HG02943 (cell line): ENCODE data around the gene DAPK1.

Experiments used
- ATAC-seq: cut with Tn5 transposase; IDR thresholded peaks from one replicate; pipeline ENCODE4 v1.9.1; 2021; ENCODE audit warnings: mild to moderate bottlenecking, low read depth, moderate library complexity; ENCODE audit not compliant: unreplicated experiment

Gene DAPK1

DNA sequence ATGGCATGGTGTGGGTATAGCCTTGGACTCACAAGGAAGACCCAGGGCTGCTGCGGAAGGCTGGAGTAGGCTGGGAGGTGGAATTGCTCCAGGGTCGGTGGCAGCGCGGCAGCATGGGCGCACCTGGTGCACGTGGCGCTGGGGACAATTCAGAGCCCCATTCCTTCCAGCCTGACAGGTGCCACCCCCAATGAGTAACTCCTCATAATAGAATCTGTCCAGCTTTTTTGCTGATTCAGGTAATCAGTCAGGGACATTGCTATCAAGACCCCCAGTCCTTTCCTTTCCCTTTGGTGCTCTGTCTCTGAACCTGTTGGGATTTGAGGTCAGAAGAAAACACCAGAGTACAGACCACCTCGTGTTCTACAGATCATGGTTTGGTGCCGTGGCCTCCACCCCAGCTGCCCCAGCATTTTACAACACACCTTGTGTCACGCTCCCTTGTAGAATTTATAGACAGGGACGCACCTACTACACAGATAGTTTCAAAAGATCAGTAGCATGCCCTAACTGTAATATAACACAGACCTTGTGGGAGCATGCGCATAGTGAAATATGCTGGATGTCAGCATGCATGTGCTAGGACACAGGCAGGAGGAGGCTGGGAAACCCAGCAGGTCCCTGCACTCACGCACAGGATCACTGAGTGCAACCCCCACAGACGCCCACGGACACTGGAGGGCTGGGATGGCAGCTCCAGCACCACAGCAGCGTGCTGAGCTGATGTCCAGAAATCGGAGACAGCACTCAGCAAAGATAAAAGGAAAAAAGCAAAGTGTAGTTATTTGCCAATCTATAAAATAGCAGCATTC lies 180.3 kb downstream of the DAPK1 start:
- ATAC-seq = no peak

- no peak for ATAC-seq
These were observed 181.1 kb downstream of the DAPK1 start for GRCh38 chr9:87678650-87679355.

DNA sequence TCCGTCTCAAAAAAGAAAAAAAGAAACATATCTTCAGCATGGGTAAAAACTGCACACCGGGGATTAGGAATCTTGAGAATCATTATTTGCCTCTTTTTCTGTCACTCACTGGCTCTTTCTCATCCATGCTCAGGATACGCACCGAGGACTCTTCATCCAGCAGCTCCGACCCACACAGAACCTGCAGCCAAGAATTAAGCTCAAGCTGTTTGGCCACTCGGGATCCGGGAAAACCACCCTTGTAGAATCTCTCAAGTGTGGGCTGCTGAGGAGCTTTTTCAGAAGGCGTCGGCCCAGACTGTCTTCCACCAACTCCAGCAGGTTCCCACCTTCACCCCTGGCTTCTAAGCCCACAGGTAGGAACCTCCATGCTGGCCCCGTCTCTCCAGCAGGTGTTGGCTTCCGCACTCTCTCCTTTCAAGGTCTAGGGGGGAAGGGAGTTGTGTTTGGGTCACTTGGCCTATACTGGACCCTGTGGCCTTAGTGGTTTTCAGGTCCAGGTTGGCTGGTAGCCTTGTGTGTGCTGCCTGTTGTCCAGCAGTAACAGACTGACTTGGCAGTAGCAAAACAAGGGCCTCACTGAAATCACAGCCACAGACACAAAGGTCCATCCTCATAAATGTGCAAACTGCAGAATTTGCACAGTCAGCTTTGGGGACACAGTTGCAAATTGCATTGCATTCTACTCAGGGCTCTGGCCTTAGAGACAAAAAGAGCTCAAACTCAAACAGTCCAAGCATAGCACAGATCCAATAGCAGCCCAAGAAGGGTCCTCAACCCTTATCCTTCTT lies 183.8 kb downstream of the DAPK1 start:
- ATAC-seq = no peak

DNA sequence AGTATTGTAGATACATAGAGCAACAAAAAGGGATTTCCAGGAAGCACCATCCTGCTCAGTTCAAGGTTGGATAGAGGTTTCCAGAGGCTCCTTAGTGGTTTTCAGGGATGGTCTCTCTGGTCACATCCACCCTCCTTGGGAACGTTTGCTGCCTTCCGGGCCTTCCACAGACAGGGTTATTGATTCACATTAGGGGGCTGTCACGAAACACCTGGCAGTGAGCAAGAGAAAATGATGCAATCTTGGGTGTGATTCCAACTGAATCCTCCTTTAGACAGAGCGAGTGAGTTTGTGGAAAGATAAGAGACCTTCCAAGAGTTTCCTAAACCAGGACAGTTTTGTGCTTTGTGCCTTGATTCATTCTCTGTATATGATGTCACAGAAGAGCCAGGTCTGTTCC lies 184.4 kb downstream of the DAPK1 start:
- no peak for ATAC-seq

DNA sequence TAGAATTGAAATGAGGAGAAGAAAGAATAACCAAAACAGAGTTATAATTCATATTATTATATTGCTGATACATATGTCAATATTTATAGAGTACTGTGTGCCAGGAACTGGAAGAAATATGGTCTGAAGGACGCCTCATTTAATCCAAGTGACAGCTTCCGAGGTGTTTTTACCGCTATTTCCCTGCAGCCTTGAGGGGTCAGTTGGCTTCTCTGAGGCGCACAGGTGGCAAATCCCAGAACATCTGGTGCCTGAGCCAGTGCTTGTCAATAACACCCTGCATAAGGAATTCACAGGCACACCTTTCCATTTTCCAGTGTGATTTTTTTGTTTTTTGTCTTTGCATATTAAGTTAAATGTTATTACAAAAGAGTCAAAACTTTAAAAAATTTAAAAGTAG lies 185.0 kb downstream of the DAPK1 start:
- ATAC-seq = no peak

GRCh38 chr9:87683751-87684626 lies 186.3 kb downstream of the DAPK1 start:
- no peak for ATAC-seq

- ATAC-seq = no peak
These were observed 187.1 kb downstream of the DAPK1 start for GRCh38 chr9:87684627-87685219.

GRCh38 chr9:87685441-87685840 lies 187.8 kb downstream of the DAPK1 start:
- no peak for ATAC-seq

DNA sequence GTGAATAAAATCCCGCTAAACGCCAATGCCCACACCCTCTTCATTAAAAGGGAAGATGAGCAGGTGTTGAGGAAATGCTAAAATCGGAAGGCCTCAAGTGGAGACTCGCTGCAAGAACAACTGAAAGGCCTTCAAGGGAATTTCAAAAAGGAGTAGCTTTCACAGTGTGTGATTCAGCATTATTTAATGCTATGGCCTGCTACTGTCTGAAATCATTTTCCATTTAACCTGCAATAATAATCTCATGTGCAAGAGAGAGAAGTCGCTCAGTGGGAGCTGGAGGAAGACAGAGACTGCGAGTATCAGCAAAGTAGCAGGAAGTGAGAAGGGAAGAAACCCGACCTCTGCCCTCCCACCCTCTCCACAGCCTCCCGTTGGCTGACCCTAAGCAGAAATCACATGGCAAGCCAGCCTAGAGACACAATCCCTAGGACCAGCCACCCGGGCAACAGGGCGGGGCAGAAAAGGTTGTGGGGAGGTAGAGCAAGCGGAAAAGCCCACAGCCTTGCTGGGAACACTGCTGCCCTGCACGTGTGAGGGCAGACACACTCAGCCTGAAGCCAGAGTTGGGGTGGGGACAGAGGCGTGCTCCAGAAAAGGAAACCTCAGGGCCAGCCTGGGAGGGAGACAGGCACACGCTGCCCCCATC lies 188.3 kb downstream of the DAPK1 start:
- ATAC-seq = no peak

- no peak for ATAC-seq
These were observed 188.9 kb downstream of the DAPK1 start for GRCh38 chr9:87686520-87687090.

DNA sequence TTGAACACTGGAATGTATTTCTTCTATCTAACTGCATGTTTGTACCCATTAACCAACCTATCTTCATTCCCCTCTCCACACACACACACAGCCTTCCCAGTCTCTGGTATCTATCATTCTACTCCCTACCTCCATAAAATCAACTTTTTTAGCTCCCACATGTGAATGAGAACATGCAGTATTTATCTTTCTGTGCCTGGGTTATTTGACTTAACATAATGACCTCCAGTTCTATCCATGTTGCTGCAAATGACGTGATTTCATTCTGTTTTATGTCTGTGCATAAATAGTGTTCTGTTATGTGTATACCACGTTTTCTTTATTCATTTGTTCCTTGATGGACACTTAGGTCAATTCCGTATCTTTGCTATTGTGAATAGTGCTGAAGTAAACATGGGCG lies 189.5 kb downstream of the DAPK1 start:
- ATAC-seq = no peak

- no peak for ATAC-seq
These were observed 196.6 kb downstream of the DAPK1 start for GRCh38 chr9:87694236-87694755.

DNA sequence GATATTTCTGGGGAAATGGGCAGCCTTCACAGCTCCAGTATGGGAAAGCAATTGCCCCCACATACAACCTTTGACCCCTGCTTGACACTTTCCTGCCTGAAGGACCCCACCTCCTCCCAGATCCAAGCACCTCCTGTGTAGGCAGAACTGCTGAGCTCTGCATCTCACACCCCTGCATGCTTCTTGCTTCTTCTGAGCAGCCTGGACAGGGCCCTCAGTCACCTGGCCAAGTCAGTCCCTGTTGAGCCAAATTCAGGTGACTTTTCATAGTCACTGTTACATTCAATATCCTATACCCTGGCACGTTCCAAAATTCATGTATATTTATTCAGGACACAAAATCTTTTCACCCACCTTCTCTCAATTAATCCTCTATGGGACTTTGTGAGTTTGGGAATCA lies 197.9 kb downstream of the DAPK1 start:
- ATAC-seq = no peak

GRCh38 chr9:87696641-87697040 lies 199.0 kb downstream of the DAPK1 start:
- no peak for ATAC-seq

GRCh38 chr9:87698069-87698809 lies 200.6 kb downstream of the DAPK1 start:
- no peak for ATAC-seq

- no peak for ATAC-seq
These were observed 202.2 kb downstream of the DAPK1 start for GRCh38 chr9:87699835-87700234.

- ATAC-seq = no peak
These were observed 203.8 kb downstream of the DAPK1 start for GRCh38 chr9:87701491-87701890.

DNA sequence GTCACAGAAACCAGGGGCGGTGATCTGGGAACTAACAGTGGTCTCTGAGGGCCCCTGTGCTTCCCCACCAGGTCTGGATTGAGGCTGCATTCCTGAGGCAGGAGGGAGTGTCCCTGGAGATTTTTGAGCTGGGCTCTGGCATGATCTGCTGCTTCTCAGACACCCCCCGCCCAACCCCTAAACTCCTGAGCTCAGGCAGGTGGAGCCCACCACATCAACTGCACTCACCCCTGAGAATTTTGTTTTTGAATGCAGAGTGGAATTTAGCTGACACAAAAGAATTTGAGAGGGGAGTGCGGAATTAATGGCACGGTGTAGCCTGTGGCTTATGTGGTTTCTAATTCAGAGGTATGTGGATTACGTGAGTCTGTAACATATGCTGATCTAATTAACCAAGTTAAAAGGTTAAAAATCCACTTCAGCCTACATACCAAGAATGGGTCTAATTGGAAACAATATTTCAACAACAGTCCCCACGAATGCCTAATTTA lies 204.3 kb downstream of the DAPK1 start:
- ATAC-seq = no peak
